ENCODE data around the gene EXOC3L4.

GRCh38 chr14:103130017-103130764 lies 35.7 kb downstream of the EXOC3L4 start:
- TF ChIP-seq CTCF (IDR thresholded peaks at IDR 0.05): no peak
- TF ChIP-seq POLR2A (IDR thresholded peaks at IDR 0.05): no peak
- no peak for TF ChIP-seq EP300 (IDR thresholded peaks at IDR 0.05)
